Activated T-cell treated with anti-CD3 and anti-CD28 coated beads, Interleukin-2, amount 50 U/mL, for 4 hours (primary cell): ENCODE data around the gene AGBL1. TPM values are rescaled to one million over a fixed set of nuclear protein-coding genes. Genes with fewer than 3 reads are reported as not detected.
A peak's percentile ranks its signal among the peaks of the same experiment; 100 is the strongest.

Experiments used
- ATAC-seq, 2 donors: fragments of 200-7000 bp; cut with Tn5 transposase; one replicate each; pipeline ENCODE4 v1.10.0; 2021
- DNase-seq: peaks from one replicate; pipeline ENCODE4 v3.0.0-alpha.2; 2020
- H3K27me3 Mint-ChIP-seq: one replicate; pipeline ENCODE4 v1.8.0; 2021; ENCODE audit warnings: low read depth, mixed read lengths
- H3K36me3 Mint-ChIP-seq: one replicate; pipeline ENCODE4 v1.8.0; 2022; ENCODE audit warnings: mixed read lengths; ENCODE audit not compliant: insufficient read depth
- H3K4me1 Mint-ChIP-seq: one replicate; pipeline ENCODE4 v1.8.0; 2021; ENCODE audit warnings: low read depth, mixed read lengths
- H3K4me3 Mint-ChIP-seq: one replicate; pipeline ENCODE4 v1.8.0; 2021; ENCODE audit warnings: mild to moderate bottlenecking, moderate library complexity, mixed read lengths
- H3K9me3 Mint-ChIP-seq: one replicate; pipeline ENCODE4 v1.8.0; 2021; ENCODE audit warnings: mixed read lengths
- total RNA-seq, 3 donors: library from RNA; stranded (reverse); gene quantifications; one replicate each; pipeline ENCODE4 v1.2.1, GENCODE V29; 2021

The AGBL1 gene
- total RNA-seq, 3 donors from 2014 or later, result 0.05 TPM; not detected in 2

- H3K36me3 Mint-ChIP-seq, result no peaks in the 10 kb centered on the region
- H3K4me1 Mint-ChIP-seq, result peaks cover 4% of the 10 kb centered on the region
- DNase-seq (no peak), ATAC-seq (no peak)
- H3K27me3 Mint-ChIP-seq, result peaks cover 2% of the 10 kb centered on the region
- H3K4me3 Mint-ChIP-seq, result no peak overlapping the region
- H3K9me3 Mint-ChIP-seq, result no peaks in the 10 kb centered on the region
These were observed 605.6 kb downstream of the AGBL1 start for GRCh38 chr15:86685263-86685662.

DNA sequence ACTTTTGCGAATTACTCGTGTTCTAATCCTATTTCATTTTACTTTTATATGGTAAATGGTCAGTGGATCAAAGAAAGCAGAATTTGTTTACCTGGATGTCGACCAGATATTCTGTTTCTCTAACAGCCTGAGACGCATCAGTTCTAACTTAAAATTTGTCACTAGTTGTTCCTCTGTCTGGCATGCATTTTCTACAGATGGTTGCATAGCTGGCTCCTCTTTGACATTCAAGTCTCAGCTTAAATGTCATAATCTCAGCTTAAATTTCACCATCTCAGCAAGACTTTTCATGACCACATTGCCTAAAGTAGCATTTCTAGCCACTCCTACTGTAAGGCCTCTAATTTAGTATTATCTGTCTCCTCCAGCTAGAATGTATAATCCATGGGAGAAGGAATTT is 609.3 kb downstream of the AGBL1 start:
- DNase-seq, result no peak
- ATAC-seq, result no peak
- Mint-ChIP-seq H3K9me3 (peaks cover 2% of the 10 kb centered on the region), H3K36me3 (no peaks in the 10 kb centered on the region), H3K4me1 (peaks cover 5% of the 10 kb centered on the region), H3K4me3 (no peak overlapping the region), H3K27me3 (no peaks in the 10 kb centered on the region)

DNA sequence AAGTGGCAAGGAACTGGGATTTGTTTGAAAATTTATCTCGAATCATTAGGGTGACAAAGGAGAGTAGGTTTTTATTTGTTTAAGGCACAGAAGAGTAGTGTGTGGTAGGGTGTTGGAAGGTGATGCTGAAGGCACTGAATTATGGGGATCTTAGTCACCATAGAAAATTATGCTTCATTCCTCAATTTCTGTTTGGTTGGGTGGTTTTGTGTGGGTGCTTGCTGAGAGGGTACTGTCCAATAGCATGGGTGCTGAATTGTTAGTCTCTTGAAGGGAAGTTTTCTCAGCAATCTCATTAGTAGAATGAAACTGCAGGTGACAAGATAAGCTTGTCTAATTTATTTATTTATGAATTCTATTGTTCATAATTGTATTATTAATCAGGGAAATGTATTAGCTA is 610.9 kb downstream of the AGBL1 start:
- Mint-ChIP-seq H3K4me3 (no peak overlapping the region), H3K36me3 (no peaks in the 10 kb centered on the region), H3K9me3 (peaks cover 7% of the 10 kb centered on the region), H3K4me1 (peaks cover 5% of the 10 kb centered on the region), H3K27me3 (no peaks in the 10 kb centered on the region)
- ATAC-seq (peak; percentile 77 to 79), DNase-seq (no peak)

DNA sequence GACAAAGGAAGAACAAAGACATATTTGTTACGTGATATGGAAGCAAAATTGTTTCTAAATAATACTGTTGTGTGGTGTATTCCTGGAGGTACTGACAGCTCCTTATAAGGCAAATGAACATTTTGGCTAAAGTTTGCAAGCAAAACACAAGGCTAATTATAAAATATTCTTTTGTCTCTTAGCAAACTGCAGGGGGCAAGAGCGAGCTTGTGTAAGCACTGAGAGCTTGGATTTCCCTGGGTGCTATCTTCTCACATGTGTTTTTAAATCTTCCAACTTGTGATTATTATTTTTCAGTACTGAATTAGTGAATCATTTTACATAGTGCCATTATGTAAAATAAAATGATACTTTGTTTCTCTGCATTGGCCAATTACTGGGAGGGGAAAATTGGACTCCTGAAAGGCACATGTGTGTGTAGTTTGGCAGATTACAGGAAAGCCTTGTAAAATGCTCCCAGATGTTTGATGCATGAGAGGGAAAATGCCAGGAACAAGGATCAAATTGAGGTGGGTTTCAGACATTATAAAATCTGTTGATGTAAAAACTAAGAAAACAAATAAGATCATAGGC is 611.5 kb downstream of the AGBL1 start:
- H3K4me3 Mint-ChIP-seq, result no peak overlapping the region
- no peak for ATAC-seq
- no peak for DNase-seq
- no peaks in the 10 kb centered on the region for H3K27me3 Mint-ChIP-seq
- H3K9me3 Mint-ChIP-seq, result peaks cover 7% of the 10 kb centered on the region
- H3K36me3 Mint-ChIP-seq, result no peaks in the 10 kb centered on the region
- peaks cover 3% of the 10 kb centered on the region for H3K4me1 Mint-ChIP-seq

DNA sequence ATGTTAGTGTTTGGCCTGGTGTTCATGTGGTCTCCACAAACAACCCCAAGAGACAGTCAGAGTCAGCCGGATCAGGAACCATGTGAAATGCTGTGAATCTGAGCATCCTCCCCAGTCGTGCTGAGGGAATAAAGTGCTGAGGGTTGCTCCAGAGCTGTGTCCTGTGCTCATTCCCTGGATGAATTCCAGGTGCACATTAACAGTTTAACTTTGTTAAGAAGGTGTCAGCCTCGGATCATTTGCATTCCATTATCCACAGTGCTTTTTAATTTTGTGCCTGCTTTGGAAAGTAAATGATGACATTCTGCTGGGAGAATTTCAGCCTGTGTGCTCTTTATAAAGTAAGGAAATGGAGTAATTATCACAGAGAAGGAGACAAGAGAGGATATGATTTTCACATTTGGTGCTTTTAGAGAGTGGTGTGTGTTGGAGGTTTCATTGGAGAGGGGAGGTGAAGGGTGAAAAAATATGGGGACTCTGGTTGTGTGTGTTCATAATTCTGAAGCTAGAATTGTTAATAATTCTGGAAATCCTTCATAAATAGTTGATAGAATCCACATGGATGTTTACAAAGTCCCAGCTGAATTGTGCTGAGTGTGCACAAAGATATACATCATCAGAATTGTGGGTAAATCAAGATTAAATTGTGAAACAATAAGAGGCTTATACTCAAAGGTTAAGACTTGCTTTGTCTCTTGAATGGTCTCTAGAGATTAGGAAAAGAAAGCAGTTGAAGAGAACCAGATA is 621.4 kb downstream of the AGBL1 start:
- no peak for ATAC-seq
- Mint-ChIP-seq H3K9me3 (peaks cover 10% of the 10 kb centered on the region), H3K36me3 (peaks cover 2% of the 10 kb centered on the region), H3K4me1 (no peaks in the 10 kb centered on the region), H3K4me3 (no peak overlapping the region), H3K27me3 (peaks cover 11% of the 10 kb centered on the region)
- DNase-seq, result no peak

GRCh38 chr15:86701611-86701963 is 621.9 kb downstream of the AGBL1 start:
- Mint-ChIP-seq H3K9me3 (peaks cover 10% of the 10 kb centered on the region), H3K4me1 (no peaks in the 10 kb centered on the region), H3K4me3 (no peak overlapping the region), H3K27me3 (peaks cover 11% of the 10 kb centered on the region), H3K36me3 (peaks cover 2% of the 10 kb centered on the region)
- ATAC-seq (no peak), DNase-seq (no peak)

- DNase-seq (no peak), ATAC-seq (no peak)
- no peaks in the 10 kb centered on the region for H3K36me3 Mint-ChIP-seq
- peaks cover 2% of the 10 kb centered on the region for H3K4me1 Mint-ChIP-seq
- H3K4me3 Mint-ChIP-seq, result no peak overlapping the region
- no peaks in the 10 kb centered on the region for H3K9me3 Mint-ChIP-seq
- peaks cover 6% of the 10 kb centered on the region for H3K27me3 Mint-ChIP-seq
These were observed 627.1 kb downstream of the AGBL1 start for GRCh38 chr15:86706813-86707212.

GRCh38 chr15:86711476-86711875 is 631.8 kb downstream of the AGBL1 start:
- no peak for DNase-seq
- Mint-ChIP-seq H3K4me3 (no peak overlapping the region), H3K36me3 (no peaks in the 10 kb centered on the region), H3K27me3 (peaks cover 2% of the 10 kb centered on the region), H3K4me1 (peaks cover 2% of the 10 kb centered on the region), H3K9me3 (no peaks in the 10 kb centered on the region)
- no peak for ATAC-seq

DNA sequence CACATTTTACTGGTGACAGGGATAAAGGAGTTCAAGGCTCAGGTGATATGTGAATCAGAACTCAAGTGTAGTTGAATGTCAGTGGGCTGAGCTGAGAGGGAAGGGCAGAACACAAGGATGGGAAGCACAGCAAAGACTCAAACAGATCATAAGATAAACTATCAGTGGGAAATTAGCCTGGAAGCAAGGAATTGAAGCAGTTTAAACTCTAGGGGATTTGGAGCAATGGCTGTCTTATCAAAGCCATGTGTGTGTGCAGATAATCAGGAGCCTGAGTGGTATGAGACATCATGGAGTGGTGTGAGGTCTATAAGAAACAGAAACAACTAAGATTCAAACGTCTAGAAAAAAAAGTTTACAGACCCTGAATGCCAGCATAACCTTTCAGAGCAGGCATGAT is 634.6 kb downstream of the AGBL1 start:
- Mint-ChIP-seq H3K4me3 (no peak overlapping the region), H3K27me3 (peaks cover 2% of the 10 kb centered on the region), H3K4me1 (no peaks in the 10 kb centered on the region), H3K36me3 (no peaks in the 10 kb centered on the region), H3K9me3 (no peaks in the 10 kb centered on the region)
- ATAC-seq (no peak), DNase-seq (no peak)

DNA sequence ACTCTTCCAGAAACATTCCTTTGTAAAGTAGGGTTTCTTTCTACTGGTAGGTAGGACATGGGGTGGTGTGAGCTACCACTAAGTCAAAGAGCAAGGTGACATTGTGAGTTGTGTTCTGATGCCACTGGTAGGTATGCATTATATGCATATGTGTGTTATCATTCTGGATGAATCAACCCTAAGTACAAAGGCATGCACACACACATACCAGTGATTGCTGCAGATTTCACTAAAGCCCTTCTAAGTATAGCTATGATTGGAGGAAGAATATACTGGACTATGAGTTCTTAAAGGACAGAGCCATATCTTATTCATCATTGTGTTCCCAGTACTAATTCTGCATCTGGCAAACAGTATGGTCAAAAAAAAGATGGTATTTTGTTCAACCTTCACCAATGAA is 646.0 kb downstream of the AGBL1 start:
- no peak for ATAC-seq
- Mint-ChIP-seq H3K4me3 (no peak overlapping the region), H3K36me3 (no peaks in the 10 kb centered on the region), H3K9me3 (no peaks in the 10 kb centered on the region), H3K27me3 (no peaks in the 10 kb centered on the region), H3K4me1 (no peaks in the 10 kb centered on the region)
- no peak for DNase-seq

DNA sequence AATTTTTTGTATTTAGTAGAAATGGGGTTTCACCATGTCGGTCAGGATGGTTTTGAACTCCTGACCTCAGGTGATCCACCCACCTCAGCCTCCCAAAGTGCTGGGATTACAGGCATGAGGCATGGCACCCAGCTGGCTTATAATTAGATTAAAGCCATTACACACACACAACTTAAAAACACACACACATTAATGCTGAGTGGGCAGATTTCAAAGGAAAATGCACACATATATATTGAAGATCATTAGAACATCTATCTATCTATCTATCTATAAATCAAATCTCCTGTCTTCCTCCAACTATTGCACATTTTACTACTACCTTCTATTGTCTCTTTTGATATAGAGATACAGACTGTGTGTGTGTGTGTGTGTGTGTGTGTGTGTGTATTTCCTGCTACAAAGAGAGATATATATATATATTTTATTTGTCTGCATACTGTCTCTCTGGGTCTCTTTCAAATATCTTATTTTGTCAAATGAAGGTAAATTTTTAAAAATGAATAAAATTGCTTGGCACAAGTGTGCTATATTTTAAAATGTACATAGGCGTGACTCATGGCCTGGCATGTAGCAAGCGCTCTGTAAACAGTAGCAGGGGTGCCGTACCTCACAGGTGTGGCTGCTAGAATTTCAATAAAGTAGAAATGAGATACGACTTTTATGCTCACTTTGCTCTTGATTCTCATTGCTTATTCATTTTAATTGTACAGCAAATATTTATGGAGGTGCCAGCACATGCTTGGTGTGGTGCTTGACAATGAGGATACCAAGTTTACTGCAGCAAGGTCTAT is 655.8 kb downstream of the AGBL1 start:
- DNase-seq, result no peak
- no peaks in the 10 kb centered on the region for H3K36me3 Mint-ChIP-seq
- no peak overlapping the region for H3K4me3 Mint-ChIP-seq
- no peak for ATAC-seq
- no peaks in the 10 kb centered on the region for H3K27me3 Mint-ChIP-seq
- no peaks in the 10 kb centered on the region for H3K9me3 Mint-ChIP-seq
- peaks cover 3% of the 10 kb centered on the region for H3K4me1 Mint-ChIP-seq

GRCh38 chr15:86741917-86742316 is 662.2 kb downstream of the AGBL1 start:
- DNase-seq, result no peak
- no peaks in the 10 kb centered on the region for H3K27me3 Mint-ChIP-seq
- no peaks in the 10 kb centered on the region for H3K36me3 Mint-ChIP-seq
- H3K4me3 Mint-ChIP-seq, result no peak overlapping the region
- no peaks in the 10 kb centered on the region for H3K9me3 Mint-ChIP-seq
- H3K4me1 Mint-ChIP-seq, result peaks cover 1% of the 10 kb centered on the region
- no peak for ATAC-seq

DNA sequence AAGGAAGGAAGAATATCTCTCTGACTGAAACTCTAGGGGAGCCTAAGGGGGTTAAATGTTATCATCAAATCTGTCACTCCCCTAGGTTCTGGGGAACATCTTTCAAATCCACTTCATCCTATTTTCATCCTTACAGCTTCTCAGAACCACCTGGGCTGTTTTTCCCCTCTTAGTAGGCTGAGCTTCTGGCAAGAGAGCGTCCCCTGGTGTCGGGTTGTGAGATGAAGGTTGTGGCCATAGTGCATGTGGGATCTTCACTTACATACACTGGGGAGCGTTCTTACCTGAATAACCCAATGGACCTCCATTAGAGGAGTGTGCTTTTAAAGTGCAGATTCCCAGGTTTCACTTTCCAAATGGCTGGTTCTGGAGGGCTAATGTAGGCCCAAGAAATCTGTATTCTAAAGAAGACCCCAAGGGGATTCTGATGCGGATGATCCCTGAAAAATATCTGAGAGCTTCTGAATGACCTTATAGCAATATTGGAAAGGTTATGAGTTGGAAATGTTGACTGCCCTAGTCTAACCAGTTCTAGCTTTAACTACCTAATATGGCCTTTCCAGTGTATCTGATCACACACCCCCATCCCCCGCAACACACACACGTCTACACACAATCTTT is 663.7 kb downstream of the AGBL1 start:
- Mint-ChIP-seq H3K4me1 (no peaks in the 10 kb centered on the region), H3K27me3 (no peaks in the 10 kb centered on the region), H3K9me3 (no peaks in the 10 kb centered on the region), H3K36me3 (no peaks in the 10 kb centered on the region), H3K4me3 (no peak overlapping the region)
- peak; percentile 57 to 58 for ATAC-seq
- DNase-seq, result peak; percentile 47

DNA sequence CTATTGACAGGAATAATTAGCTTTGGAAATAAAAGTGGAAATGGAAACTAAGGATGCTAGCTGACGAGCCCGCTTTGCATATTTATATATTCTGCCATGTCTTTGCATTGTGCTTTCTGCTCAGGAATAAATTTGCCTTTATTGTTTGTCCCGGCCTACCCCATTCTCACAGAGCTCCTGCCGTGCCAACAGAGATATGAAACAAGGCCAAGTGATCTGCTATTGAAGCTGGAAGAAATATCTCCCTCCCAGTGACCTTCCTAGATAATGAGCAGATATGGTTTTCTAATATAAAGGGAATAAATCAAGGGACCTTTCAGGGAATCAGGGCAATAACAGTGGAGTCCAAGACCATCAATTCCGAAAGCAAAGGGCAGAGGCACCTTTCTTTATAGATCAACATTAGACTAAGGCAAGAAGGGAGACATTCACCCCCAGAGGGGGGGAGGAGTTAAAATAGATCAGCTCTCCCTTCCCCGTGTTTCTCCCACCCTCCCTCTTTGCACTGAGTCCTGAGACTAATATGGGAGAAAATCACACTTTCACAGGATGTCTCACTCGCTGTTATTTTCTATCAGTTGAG is 664.6 kb downstream of the AGBL1 start:
- Mint-ChIP-seq H3K9me3 (no peaks in the 10 kb centered on the region), H3K4me3 (no peak overlapping the region), H3K36me3 (no peaks in the 10 kb centered on the region), H3K27me3 (no peaks in the 10 kb centered on the region), H3K4me1 (no peaks in the 10 kb centered on the region)
- no peak for ATAC-seq
- DNase-seq, result no peak
